MCF 10A (cell line): ENCODE data around the gene TMEM97. TPM values are rescaled to one million over a fixed set of nuclear protein-coding genes. Genes with fewer than 3 reads are reported as not detected.

ENCODE experiments used
- BruUV-seq: library from RNA; stranded (reverse); fragments of 400-500 nt; replicated peaks from 2 replicates; lab custom pipeline; 2021; lab: Mats Ljungman, UMichigan
- CTCF ChIA-PET: fragments of 300-600 bp; sonication (Branson Sonifier 250); formaldehyde crosslinking; extraction: SDS; loops from one replicate; lab custom pipeline; 2021; ENCODE audit warnings: antibody characterized with exemption, inconsistent platforms; lab: Yijun Ruan, JAX
- POLR2A ChIA-PET: fragments of 300-600, 350-650 bp; sonication (Branson Sonifier 250); formaldehyde crosslinking; extraction: SDS; loops from one replicate; lab custom pipeline; 2020; ENCODE audit warnings: antibody characterized with exemption, inconsistent platforms; lab: Yijun Ruan, JAX
- DNase-seq: peaks from one replicate; pipeline ENCODE4 v3.0.0-alpha.2; 2018; ENCODE audit not compliant: unreplicated experiment
- H3K27ac Mint-ChIP-seq: one replicate; pipeline ENCODE4 v1.8.0; 2022; ENCODE audit warnings: mild to moderate bottlenecking, low read depth, mixed read lengths; ENCODE audit not compliant: unreplicated experiment
- H3K27me3 Mint-ChIP-seq: one replicate; pipeline ENCODE4 v1.8.0; 2022; ENCODE audit warnings: mixed read lengths; ENCODE audit not compliant: insufficient read depth, unreplicated experiment
- H3K36me3 Mint-ChIP-seq: one replicate; pipeline ENCODE4 v1.8.0; 2022; ENCODE audit warnings: mild to moderate bottlenecking, moderate library complexity, mixed read lengths; ENCODE audit not compliant: insufficient read depth, unreplicated experiment
- H3K4me1 Mint-ChIP-seq: one replicate; pipeline ENCODE4 v1.8.0; 2022; ENCODE audit warnings: mixed read lengths; ENCODE audit not compliant: insufficient read depth, unreplicated experiment
- H3K4me3 Mint-ChIP-seq: one replicate; pipeline ENCODE4 v1.8.0; 2022; ENCODE audit warnings: mild to moderate bottlenecking, moderate library complexity, mixed read lengths; ENCODE audit not compliant: unreplicated experiment
- H3K9me3 Mint-ChIP-seq: one replicate; pipeline ENCODE4 v1.8.0; 2022; ENCODE audit warnings: mixed read lengths; ENCODE audit not compliant: unreplicated experiment
- CTCF ChIP-seq: fragments of 200-600 bp; IDR thresholded peaks from one replicate; pipeline ENCODE4 v1.8.0; 2022; ENCODE audit warnings: antibody characterized with exemption, mild to moderate bottlenecking; ENCODE audit not compliant: unreplicated experiment
- intact Hi-C: fragments of 100-400 bp; cut with micrococcal nuclease; formaldehyde crosslinking; loops from 2 replicates; pipeline ENCODE4 v1.14.1; 2022
- total RNA-seq: library from RNA; stranded (reverse); gene quantifications from 2 replicates; pipeline ENCODE4 v1.2.3, GENCODE V29; 2022

Gene TMEM97
- total RNA-seq, 1 experiment from 2014 or later = 12.1 TPM

- Mint-ChIP-seq H3K4me1 (peaks cover 13% of the 10 kb centered on the region), H3K27me3 (no peaks in the 10 kb centered on the region), H3K36me3 (peaks cover 66% of the 10 kb centered on the region), H3K9me3 (no peaks in the 10 kb centered on the region), H3K27ac (peak within 1 kb of the TSS; percentile 84), H3K4me3 (peak within 1 kb of the TSS; percentile 88)
- peak; percentile 92 for DNase-seq
- intact Hi-C loops = loop anchor here (1.0 kb wide), 1 partner anchor 60 kb away; no protein-coding TSS in a partner anchor
- POLR2A ChIA-PET = interaction anchor here (0.6 to 6.1 kb wide), 35 partner anchors 10 to 233 kb away, joined by 3 to 107 read pairs (median 5); partner anchors contain the start of genes IFT20, PIGS, SARM1 and SLC46A1
- TF ChIP-seq CTCF = no peak
- CTCF ChIA-PET = interaction anchor here (0.6 to 4.5 kb wide), 10 partner anchors 10 to 329 kb away, joined by 3 to 23 read pairs (median 4); partner anchors contain the start of gene IFT20
- BruUV-seq = no TSS peak
These were observed 38.3 kb downstream of the TMEM97 start, which contains the start of gene POLDIP2 for GRCh38 chr17:28357061-28357900. TSS of gene POLDIP2 (minus strand) at chr17:28357527. CDS start at chr17:28357448, 79 bp downstream.

DNA sequence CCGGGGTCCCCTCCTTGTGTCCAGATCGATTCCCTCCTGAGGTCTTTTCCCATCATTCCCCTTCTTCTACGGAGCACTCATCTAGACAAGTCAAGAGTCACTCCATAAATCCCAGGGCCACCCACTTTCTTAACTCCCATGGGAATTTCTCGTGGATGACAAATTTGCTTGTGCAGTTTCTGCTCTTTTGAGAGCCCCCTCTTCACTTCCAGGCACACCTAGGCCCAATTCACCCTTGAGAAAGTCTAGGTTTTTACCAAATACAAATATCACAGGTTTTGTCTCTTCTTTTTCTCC lies 38.8 kb downstream of the TMEM97 start:
- peak overlapping the region; percentile 84 for H3K27ac Mint-ChIP-seq
- ChIA-PET CTCF (interaction anchor here (0.6 to 4.5 kb wide), 11 partner anchors 11 to 328 kb away, joined by 3 to 23 read pairs (median 3); partner anchors contain the start of gene IFT20), POLR2A (interaction anchor here (0.6 to 6.1 kb wide), 30 partner anchors 10 to 362 kb away, joined by 3 to 107 read pairs (median 8); partner anchors contain the start of genes IFT20, PIGS, SARM1 and SLC46A1)
- TSS peak; percentile 67 for BruUV-seq
- H3K4me1 Mint-ChIP-seq = peaks cover 13% of the 10 kb centered on the region
- H3K27me3 Mint-ChIP-seq = no peaks in the 10 kb centered on the region
- intact Hi-C loops = loop anchor here (1.0 kb wide), 1 partner anchor 59 kb away; no protein-coding TSS in a partner anchor
- TF ChIP-seq CTCF = no peak
- no peaks in the 10 kb centered on the region for H3K9me3 Mint-ChIP-seq
- H3K36me3 Mint-ChIP-seq = peaks cover 67% of the 10 kb centered on the region
- no peak for DNase-seq
- peak overlapping the region; percentile 88 for H3K4me3 Mint-ChIP-seq

DNA sequence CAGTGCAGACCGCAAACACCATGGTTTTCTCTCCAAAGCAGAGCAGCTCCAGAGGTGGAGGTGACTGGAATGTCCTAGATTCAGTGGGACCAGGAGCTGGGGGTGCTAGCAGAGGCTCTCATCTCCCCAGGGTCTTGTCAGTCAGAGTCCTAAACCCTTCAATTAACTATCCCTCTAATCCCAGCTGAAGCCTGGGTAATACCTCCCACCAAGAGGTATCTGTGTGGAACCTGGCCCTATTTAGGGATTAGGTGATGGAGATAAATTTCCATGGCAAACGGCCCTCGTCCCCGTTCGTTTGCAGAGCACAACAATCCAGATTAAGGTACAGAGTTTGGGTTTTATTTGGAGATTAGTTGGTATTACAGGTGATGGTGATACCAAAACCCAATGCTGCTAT lies 44.2 kb downstream of the TMEM97 start:
- TF ChIP-seq CTCF = no peak
- BruUV-seq = no TSS peak
- Mint-ChIP-seq H3K27me3 (no peaks in the 10 kb centered on the region), H3K4me3 (no peak overlapping the region), H3K4me1 (no peaks in the 10 kb centered on the region), H3K9me3 (no peaks in the 10 kb centered on the region), H3K36me3 (peaks cover 50% of the 10 kb centered on the region), H3K27ac (no peak overlapping the region)
- DNase-seq = no peak
- ChIA-PET CTCF (interaction anchor here (1.8 kb wide), 1 partner anchor 129 kb away, joined by 4 read pairs; no protein-coding TSS in a partner anchor), POLR2A (interaction anchor here (0.9 kb wide), 1 partner anchor 16 kb away, joined by 3 read pairs; no protein-coding TSS in a partner anchor)
- intact Hi-C loops = no loop called here
